ENCODE results near the gene SOST. TPM values are rescaled to one million over a fixed set of nuclear protein-coding genes. Genes with fewer than 3 reads are reported as not detected.
A peak's percentile ranks its signal among the peaks of the same experiment; 100 is the strongest.

SOST gene
- total RNA-seq, 4 donors from 2014 or later, result not detected

DNA sequence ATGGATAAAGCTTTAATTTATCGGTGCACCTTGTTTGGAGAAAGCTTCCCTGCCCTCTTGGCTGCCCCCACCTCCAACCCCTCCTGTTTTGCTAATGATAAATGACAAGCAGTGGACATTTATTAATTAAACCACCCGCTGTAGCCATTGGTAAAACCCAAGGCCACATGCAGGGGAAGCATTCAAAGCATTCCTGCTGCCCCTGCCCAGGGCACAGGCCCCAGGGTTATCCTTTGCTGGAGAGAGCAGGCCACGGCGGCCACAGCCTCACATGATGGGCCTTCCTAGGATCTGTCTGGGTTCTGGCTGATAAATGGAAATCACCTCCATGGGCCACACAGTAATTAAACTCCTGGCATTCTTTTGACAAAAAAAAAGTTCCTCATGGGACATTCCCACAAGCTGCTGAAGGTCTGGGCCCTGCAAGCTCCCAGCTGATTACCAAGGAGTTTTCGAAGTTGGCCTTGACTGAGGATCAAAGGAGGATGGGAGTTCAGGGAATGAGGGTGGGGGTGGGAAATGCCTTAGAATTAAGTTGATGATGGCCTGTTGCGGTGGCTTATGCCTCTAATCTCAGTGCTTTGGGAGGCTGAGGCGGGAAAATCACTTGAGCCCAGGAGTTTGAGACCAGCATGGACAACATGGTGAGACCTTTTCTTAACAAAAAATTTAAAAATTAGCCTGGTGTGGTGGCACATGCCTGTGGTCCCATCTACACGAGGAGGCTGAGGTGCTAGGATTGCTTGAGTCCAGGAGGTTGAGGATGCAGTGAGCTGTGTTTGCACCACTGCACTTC, 35.5 kb downstream of the SOST start:
- Histone ChIP-seq H3K36me3 (no peaks in the 10 kb centered on the region), H3K27ac (no peak overlapping the region), H3K27me3 (no peaks in the 10 kb centered on the region), H3K4me3 (no peak overlapping the region), H3K4me1 (no peaks in the 10 kb centered on the region), H3K9me3 (no peaks in the 10 kb centered on the region)
- no peak for TF ChIP-seq POLR2A (IDR thresholded peaks at IDR 0.05)
- TF ChIP-seq, protein P1, sequence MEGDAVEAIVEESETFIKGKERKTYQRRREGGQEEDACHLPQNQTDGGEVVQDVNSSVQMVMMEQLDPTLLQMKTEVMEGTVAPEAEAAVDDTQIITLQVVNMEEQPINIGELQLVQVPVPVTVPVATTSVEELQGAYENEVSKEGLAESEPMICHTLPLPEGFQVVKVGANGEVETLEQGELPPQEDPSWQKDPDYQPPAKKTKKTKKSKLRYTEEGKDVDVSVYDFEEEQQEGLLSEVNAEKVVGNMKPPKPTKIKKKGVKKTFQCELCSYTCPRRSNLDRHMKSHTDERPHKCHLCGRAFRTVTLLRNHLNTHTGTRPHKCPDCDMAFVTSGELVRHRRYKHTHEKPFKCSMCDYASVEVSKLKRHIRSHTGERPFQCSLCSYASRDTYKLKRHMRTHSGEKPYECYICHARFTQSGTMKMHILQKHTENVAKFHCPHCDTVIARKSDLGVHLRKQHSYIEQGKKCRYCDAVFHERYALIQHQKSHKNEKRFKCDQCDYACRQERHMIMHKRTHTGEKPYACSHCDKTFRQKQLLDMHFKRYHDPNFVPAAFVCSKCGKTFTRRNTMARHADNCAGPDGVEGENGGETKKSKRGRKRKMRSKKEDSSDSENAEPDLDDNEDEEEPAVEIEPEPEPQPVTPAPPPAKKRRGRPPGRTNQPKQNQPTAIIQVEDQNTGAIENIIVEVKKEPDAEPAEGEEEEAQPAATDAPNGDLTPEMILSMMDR (IDR thresholded peaks at IDR 0.05), result no peak
- intact Hi-C loops (cut with DNase I; ENCODE audit: low total_unique reads), result no loop called here
- DNase-seq, result no peak

DNA sequence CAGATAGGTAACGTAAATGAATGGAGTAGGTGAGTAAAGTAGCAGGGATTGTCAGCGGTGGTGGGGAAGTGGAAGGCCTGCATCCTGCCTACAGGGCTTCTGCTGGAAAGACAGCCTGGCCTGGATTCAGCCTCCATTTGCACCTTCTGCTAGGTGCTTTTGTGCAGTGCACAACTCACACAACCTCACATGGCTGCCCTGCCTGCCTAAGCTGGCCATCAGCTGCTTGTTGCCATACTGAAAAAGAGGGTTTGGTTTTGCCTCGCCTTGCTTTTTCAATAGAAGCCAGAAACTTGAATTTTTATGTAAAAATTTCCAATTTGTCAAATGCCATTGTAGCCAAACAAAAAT, 36.3 kb downstream of the SOST start:
- no peak overlapping the region for H3K4me3 ChIP-seq
- intact Hi-C loops (cut with DNase I; ENCODE audit: low total_unique reads), result no loop called here
- H3K27me3 ChIP-seq, result no peaks in the 10 kb centered on the region
- TF ChIP-seq, protein P1 (IDR thresholded peaks at IDR 0.05), result no peak
- TF ChIP-seq POLR2A (IDR thresholded peaks at IDR 0.05), result no peak
- DNase-seq, result no peak
- no peaks in the 10 kb centered on the region for H3K9me3 ChIP-seq
- no peaks in the 10 kb centered on the region for H3K36me3 ChIP-seq
- H3K4me1 ChIP-seq, result no peaks in the 10 kb centered on the region
- no peak overlapping the region for H3K27ac ChIP-seq

DNA sequence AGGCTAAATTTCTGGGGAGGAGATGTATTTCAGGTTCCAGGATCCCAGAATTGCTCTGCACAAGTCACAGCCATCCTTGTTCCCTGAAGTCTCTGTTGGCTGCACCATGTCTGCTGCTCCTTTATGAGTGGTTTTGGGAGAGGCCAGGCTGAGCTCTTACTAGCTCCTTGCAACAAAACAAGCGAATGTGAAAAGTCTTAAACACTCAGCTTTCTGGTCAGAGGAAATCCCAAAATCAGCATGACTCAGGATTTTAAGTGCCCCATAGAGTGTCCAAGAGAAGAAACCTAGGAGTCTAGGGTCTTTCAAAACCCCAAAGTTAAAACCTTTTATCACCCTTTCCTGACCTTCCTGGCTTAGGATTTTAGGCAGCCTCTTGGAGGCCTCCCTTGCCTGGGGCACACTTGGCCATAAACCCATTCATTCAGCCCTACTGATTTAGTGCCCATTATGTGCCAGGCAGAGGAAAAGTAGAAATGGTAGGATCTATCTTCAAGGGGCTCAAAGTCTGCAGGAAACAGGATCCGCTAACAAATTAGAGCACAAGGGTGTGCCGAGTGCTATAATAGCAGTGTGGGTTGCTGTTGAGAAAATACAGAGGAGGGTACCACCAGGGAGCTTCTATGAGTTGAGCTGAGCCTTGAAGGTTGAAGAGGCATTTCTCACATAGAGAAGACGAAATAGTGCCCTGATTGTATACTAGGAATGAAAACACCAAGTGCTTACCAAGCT, 36.9 kb downstream of the SOST start:
- TF ChIP-seq, protein P1 (IDR thresholded peaks at IDR 0.05), result no peak
- TF ChIP-seq POLR2A (IDR thresholded peaks at IDR 0.05), result no peak
- intact Hi-C loops (cut with DNase I; ENCODE audit: low total_unique reads), result no loop called here
- Histone ChIP-seq H3K9me3 (no peaks in the 10 kb centered on the region), H3K4me1 (no peaks in the 10 kb centered on the region), H3K27me3 (no peaks in the 10 kb centered on the region), H3K27ac (peak overlapping the region in 1 of 2 donors; percentile 97), H3K36me3 (no peaks in the 10 kb centered on the region), H3K4me3 (no peak overlapping the region)
- DNase-seq, result no peak

DNA sequence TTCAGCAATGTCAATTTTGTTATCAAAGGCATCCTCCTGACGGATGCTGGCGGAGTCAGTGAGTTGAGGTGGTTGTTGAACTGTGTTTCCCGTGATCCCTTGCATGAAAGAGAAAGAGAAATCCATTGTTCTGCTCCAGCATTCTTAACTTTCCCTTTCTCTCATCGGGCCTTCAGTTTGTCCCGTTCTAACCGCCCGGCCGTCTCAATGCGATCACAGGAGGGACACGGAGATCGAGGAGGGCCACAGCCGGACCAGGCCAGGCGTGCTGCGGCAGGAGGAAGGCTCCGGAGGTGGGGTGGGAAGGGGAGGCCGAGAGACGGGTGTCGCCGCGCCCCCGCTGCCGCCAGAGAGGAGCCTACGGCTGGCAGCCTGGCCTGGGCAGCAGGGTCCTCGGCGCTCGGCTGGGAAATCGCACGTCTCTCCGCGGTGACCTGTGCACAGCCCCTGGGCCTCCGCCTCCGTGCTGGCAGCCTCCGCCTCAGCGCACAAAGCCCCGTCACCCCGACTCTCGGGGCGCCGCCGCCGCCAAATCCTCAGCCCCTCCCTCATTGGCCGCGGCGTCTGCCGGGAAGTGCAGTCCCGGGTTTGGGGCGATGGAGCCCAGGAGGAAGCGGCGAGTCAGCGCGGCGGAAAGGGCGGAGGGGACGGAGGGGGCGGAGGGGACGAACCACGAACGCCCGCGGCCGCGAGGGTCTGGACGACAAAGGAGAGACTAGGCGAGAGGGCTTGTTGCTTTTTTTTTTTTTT, 38.1 kb downstream of the SOST start:
- peak; percentile 70 to 78 for DNase-seq
- intact Hi-C loops (cut with DNase I; ENCODE audit: low total_unique reads), result no loop called here
- no peaks in the 10 kb centered on the region for H3K9me3 ChIP-seq
- no peaks in the 10 kb centered on the region for H3K36me3 ChIP-seq
- no peaks in the 10 kb centered on the region for H3K4me1 ChIP-seq
- H3K27me3 ChIP-seq, result no peaks in the 10 kb centered on the region
- peak in 1 of 2 donors; percentile 68 for TF ChIP-seq POLR2A (IDR thresholded peaks at IDR 0.05)
- TF ChIP-seq, protein P1 (IDR thresholded peaks at IDR 0.05), result peak in 2 of 4 experiments; percentile 2 to 5
- peak overlapping the region; percentile 92 to 97 for H3K27ac ChIP-seq
- peak overlapping the region; percentile 61 to 69 for H3K4me3 ChIP-seq
